ENCODE results near the gene NLGN2.

NLGN2 gene

GRCh38 chr17:7431231-7431630 lies 23.6 kb downstream of the NLGN2 start:
- H4K8ac ChIP-seq (ENCODE audit: low read depth, low read length) = no peak overlapping the region
- H3K27ac ChIP-seq (ENCODE audit: low read depth, low read length) = no peak overlapping the region
- no peak overlapping the region for H2BK120ac ChIP-seq (ENCODE audit: low read depth, low read length)
- H4K5ac ChIP-seq (ENCODE audit: low read length) = no peak overlapping the region
- WGBS (ENCODE audit: extremely low coverage, insufficient coverage, low lambda C conversion rate) = no CpG with 5 or more reads among the region's 1 CpG
- no peaks in the 10 kb centered on the region for H3K36me3 ChIP-seq (ENCODE audit: control insufficient read depth, insufficient read depth, low read length)
- no peak overlapping the region for H3K18ac ChIP-seq (ENCODE audit: low read length)
- no peaks in the 10 kb centered on the region for H3K79me1 ChIP-seq (ENCODE audit: low read length)
- no peaks in the 10 kb centered on the region for H3K27me3 ChIP-seq (ENCODE audit: insufficient read depth, low read length, poor library complexity)
- H3K56ac ChIP-seq (ENCODE audit: low read length) = no peak overlapping the region
- H2BK15ac ChIP-seq (replicated peaks; ENCODE audit: low read depth) = no peak overlapping the region
- no peak for DNase-seq
- no peak overlapping the region for H3K4me2 ChIP-seq (ENCODE audit: low read length)
- H3K4me1 ChIP-seq (ENCODE audit: control insufficient read depth, low read depth, low read length) = no peaks in the 10 kb centered on the region
- no peaks in the 10 kb centered on the region for H3K79me2 ChIP-seq (ENCODE audit: control insufficient read depth, insufficient read depth, low read length)
- H2BK5ac ChIP-seq (ENCODE audit: low read length) = no peak overlapping the region
- no peak overlapping the region for H2AK5ac ChIP-seq (ENCODE audit: low read length)
- H3K4me3 ChIP-seq (ENCODE audit: low read length) = no peak overlapping the region
- no peak overlapping the region for H3K4ac ChIP-seq (ENCODE audit: low read depth, low read length)
- no peak overlapping the region for H3K23ac ChIP-seq (ENCODE audit: low read length)
- no peak overlapping the region for H3K9ac ChIP-seq (ENCODE audit: low read length)

GRCh38 chr17:7432296-7432695 lies 24.7 kb downstream of the NLGN2 start:
- Histone ChIP-seq H3K4me2 (ENCODE audit: low read length) (no peak overlapping the region), H3K27me3 (ENCODE audit: insufficient read depth, low read length, poor library complexity) (no peaks in the 10 kb centered on the region), H3K4me1 (ENCODE audit: control insufficient read depth, low read depth, low read length) (no peaks in the 10 kb centered on the region), H3K4ac (ENCODE audit: low read depth, low read length) (no peak overlapping the region), H3K23ac (ENCODE audit: low read length) (no peak overlapping the region), H3K4me3 (ENCODE audit: low read length) (no peak overlapping the region), H2BK5ac (ENCODE audit: low read length) (no peak overlapping the region), H2BK120ac (ENCODE audit: low read depth, low read length) (no peak overlapping the region), H3K9ac (ENCODE audit: low read length) (no peak overlapping the region), H4K5ac (ENCODE audit: low read length) (no peak overlapping the region), H3K79me1 (ENCODE audit: low read length) (no peaks in the 10 kb centered on the region), H3K79me2 (ENCODE audit: control insufficient read depth, insufficient read depth, low read length) (no peaks in the 10 kb centered on the region), H3K36me3 (ENCODE audit: control insufficient read depth, insufficient read depth, low read length) (no peaks in the 10 kb centered on the region), H3K18ac (ENCODE audit: low read length) (no peak overlapping the region), H2BK15ac (replicated peaks; ENCODE audit: low read depth) (no peak overlapping the region), H3K56ac (ENCODE audit: low read length) (no peak overlapping the region), H4K8ac (ENCODE audit: low read depth, low read length) (no peak overlapping the region), H2AK5ac (ENCODE audit: low read length) (no peak overlapping the region), H3K27ac (ENCODE audit: low read depth, low read length) (no peak overlapping the region)
- WGBS (ENCODE audit: extremely low coverage, insufficient coverage, low lambda C conversion rate) = no CpG with 5 or more reads among the region's 11 CpGs
- DNase-seq = no peak

GRCh38 chr17:7435676-7436555 lies 28.3 kb downstream of the NLGN2 start:
- H4K8ac ChIP-seq (ENCODE audit: low read depth, low read length) = no peak overlapping the region
- H2BK120ac ChIP-seq (ENCODE audit: low read depth, low read length) = no peak overlapping the region
- no peak overlapping the region for H2AK5ac ChIP-seq (ENCODE audit: low read length)
- peak overlapping the region; percentile 87 for H3K56ac ChIP-seq (ENCODE audit: low read length)
- no peaks in the 10 kb centered on the region for H3K36me3 ChIP-seq (ENCODE audit: control insufficient read depth, insufficient read depth, low read length)
- H3K4me1 ChIP-seq (ENCODE audit: control insufficient read depth, low read depth, low read length) = peaks cover 3% of the 10 kb centered on the region
- H4K5ac ChIP-seq (ENCODE audit: low read length) = no peak overlapping the region
- peaks cover 9% of the 10 kb centered on the region for H3K27me3 ChIP-seq (ENCODE audit: insufficient read depth, low read length, poor library complexity)
- peak overlapping the region; percentile 73 for H3K9ac ChIP-seq (ENCODE audit: low read length)
- H3K4ac ChIP-seq (ENCODE audit: low read depth, low read length) = no peak overlapping the region
- DNase-seq = peak; percentile 84
- H3K18ac ChIP-seq (ENCODE audit: low read length) = peak overlapping the region; percentile 62
- H3K4me3 ChIP-seq (ENCODE audit: low read length) = peak overlapping the region; percentile 19
- peak overlapping the region; percentile 63 for H3K4me2 ChIP-seq (ENCODE audit: low read length)
- no peak overlapping the region for H2BK5ac ChIP-seq (ENCODE audit: low read length)
- H3K79me2 ChIP-seq (ENCODE audit: control insufficient read depth, insufficient read depth, low read length) = no peaks in the 10 kb centered on the region
- no peaks in the 10 kb centered on the region for H3K79me1 ChIP-seq (ENCODE audit: low read length)
- no peak overlapping the region for H2BK15ac ChIP-seq (replicated peaks; ENCODE audit: low read depth)
- no peak overlapping the region for H3K23ac ChIP-seq (ENCODE audit: low read length)
- WGBS (ENCODE audit: extremely low coverage, insufficient coverage, low lambda C conversion rate) = no CpG with 5 or more reads among the region's 49 CpGs
- peak overlapping the region; percentile 24 for H3K27ac ChIP-seq (ENCODE audit: low read depth, low read length)

GRCh38 chr17:7436556-7437368 lies 29.1 kb downstream of the NLGN2 start:
- Histone ChIP-seq H3K4ac (ENCODE audit: low read depth, low read length) (peak overlapping the region; percentile 63), H3K79me2 (ENCODE audit: control insufficient read depth, insufficient read depth, low read length) (no peaks in the 10 kb centered on the region), H4K8ac (ENCODE audit: low read depth, low read length) (no peak overlapping the region), H3K4me3 (ENCODE audit: low read length) (peak overlapping the region; percentile 23), H2AK5ac (ENCODE audit: low read length) (no peak overlapping the region), H3K56ac (ENCODE audit: low read length) (peak overlapping the region; percentile 87), H4K5ac (ENCODE audit: low read length) (no peak overlapping the region), H3K36me3 (ENCODE audit: control insufficient read depth, insufficient read depth, low read length) (no peaks in the 10 kb centered on the region), H3K27ac (ENCODE audit: low read depth, low read length) (no peak overlapping the region), H3K23ac (ENCODE audit: low read length) (no peak overlapping the region), H3K9ac (ENCODE audit: low read length) (peak overlapping the region; percentile 73), H2BK120ac (ENCODE audit: low read depth, low read length) (no peak overlapping the region), H3K27me3 (ENCODE audit: insufficient read depth, low read length, poor library complexity) (peaks cover 9% of the 10 kb centered on the region), H3K79me1 (ENCODE audit: low read length) (no peaks in the 10 kb centered on the region), H3K4me1 (ENCODE audit: control insufficient read depth, low read depth, low read length) (peaks cover 5% of the 10 kb centered on the region), H2BK15ac (replicated peaks; ENCODE audit: low read depth) (no peak overlapping the region), H3K4me2 (ENCODE audit: low read length) (peak overlapping the region; percentile 63), H2BK5ac (ENCODE audit: low read length) (no peak overlapping the region), H3K18ac (ENCODE audit: low read length) (peak overlapping the region; percentile 24)
- no CpG with 5 or more reads among the region's 92 CpGs for WGBS (ENCODE audit: extremely low coverage, insufficient coverage, low lambda C conversion rate)
- DNase-seq = peak; percentile 95

- WGBS (ENCODE audit: extremely low coverage, insufficient coverage, low lambda C conversion rate) = no CpG with 5 or more reads among the region's 31 CpGs
- peaks cover 5% of the 10 kb centered on the region for H3K4me1 ChIP-seq (ENCODE audit: control insufficient read depth, low read depth, low read length)
These were observed 29.8 kb downstream of the NLGN2 start for GRCh38 chr17:7437369-7437863.

More at GRCh38 chr17:7437369-7437863, 29.8 kb downstream of the NLGN2 start:
- Histone ChIP-seq H3K79me1 (ENCODE audit: low read length) (no peaks in the 10 kb centered on the region), H3K23ac (ENCODE audit: low read length) (no peak overlapping the region), H3K4me3 (ENCODE audit: low read length) (peak overlapping the region; percentile 39), H2BK15ac (replicated peaks; ENCODE audit: low read depth) (no peak overlapping the region), H3K36me3 (ENCODE audit: control insufficient read depth, insufficient read depth, low read length) (no peaks in the 10 kb centered on the region), H2AK5ac (ENCODE audit: low read length) (no peak overlapping the region), H2BK120ac (ENCODE audit: low read depth, low read length) (no peak overlapping the region), H2BK5ac (ENCODE audit: low read length) (no peak overlapping the region), H4K8ac (ENCODE audit: low read depth, low read length) (no peak overlapping the region), H3K9ac (ENCODE audit: low read length) (peak overlapping the region; percentile 73), H3K18ac (ENCODE audit: low read length) (peak overlapping the region; percentile 8), H3K27ac (ENCODE audit: low read depth, low read length) (no peak overlapping the region), H3K79me2 (ENCODE audit: control insufficient read depth, insufficient read depth, low read length) (no peaks in the 10 kb centered on the region), H3K56ac (ENCODE audit: low read length) (peak overlapping the region; percentile 84), H3K4ac (ENCODE audit: low read depth, low read length) (peak overlapping the region; percentile 10), H4K5ac (ENCODE audit: low read length) (no peak overlapping the region), H3K27me3 (ENCODE audit: insufficient read depth, low read length, poor library complexity) (peaks cover 9% of the 10 kb centered on the region), H3K4me2 (ENCODE audit: low read length) (peak overlapping the region; percentile 88)
- no peak for DNase-seq
